Type B pancreatic cell (in vitro differentiated cells): ENCODE data around the gene PI4K2A. TPM values are rescaled to one million over a fixed set of nuclear protein-coding genes. Genes with fewer than 3 reads are reported as not detected.
A peak's percentile ranks its signal among the peaks of the same experiment; 100 is the strongest.

Experiments
- DNase-seq: peaks from one replicate; pipeline ENCODE4 v3.0.0; 2021; ENCODE audit warnings: mixed read lengths; ENCODE audit not compliant: unreplicated experiment; ENCODE audit errors: extremely low spot score
- H3K27ac Mint-ChIP-seq: 2 replicates; pipeline ENCODE4 v1.8.0; 2021; ENCODE audit warnings: mild to moderate bottlenecking, mixed read lengths
- H3K27me3 Mint-ChIP-seq: 2 replicates; pipeline ENCODE4 v1.8.0; 2021; ENCODE audit warnings: mixed read lengths
- H3K36me3 Mint-ChIP-seq: 2 replicates; pipeline ENCODE4 v1.8.0; 2021; ENCODE audit warnings: mixed read lengths
- H3K4me1 Mint-ChIP-seq: one replicate; pipeline ENCODE4 v1.8.0; 2021; ENCODE audit warnings: mixed read lengths; ENCODE audit not compliant: unreplicated experiment
- H3K4me3 Mint-ChIP-seq: 2 replicates; pipeline ENCODE4 v1.8.0; 2021; ENCODE audit warnings: mild to moderate bottlenecking, mixed read lengths
- H3K9me3 Mint-ChIP-seq: 2 replicates; pipeline ENCODE4 v1.8.0; 2021; ENCODE audit warnings: mixed read lengths
- total RNA-seq: library from RNA; stranded (reverse); gene quantifications from 2 replicates; pipeline ENCODE4 v1.2.1, GENCODE V29; 2021; ENCODE audit warnings: low replicate concordance
- TF ChIP-seq, protein P1 (sequence below): fragments of 200-600 bp; sonication (generic); conservative IDR thresholded peaks from 2 replicates; pipeline ENCODE4 v1.5.0; 2021; ENCODE audit warnings: antibody characterized with exemption, mild to moderate bottlenecking

The PI4K2A gene
- total RNA-seq, 1 donor from 2014 or later, result 19.3 TPM

DNA sequence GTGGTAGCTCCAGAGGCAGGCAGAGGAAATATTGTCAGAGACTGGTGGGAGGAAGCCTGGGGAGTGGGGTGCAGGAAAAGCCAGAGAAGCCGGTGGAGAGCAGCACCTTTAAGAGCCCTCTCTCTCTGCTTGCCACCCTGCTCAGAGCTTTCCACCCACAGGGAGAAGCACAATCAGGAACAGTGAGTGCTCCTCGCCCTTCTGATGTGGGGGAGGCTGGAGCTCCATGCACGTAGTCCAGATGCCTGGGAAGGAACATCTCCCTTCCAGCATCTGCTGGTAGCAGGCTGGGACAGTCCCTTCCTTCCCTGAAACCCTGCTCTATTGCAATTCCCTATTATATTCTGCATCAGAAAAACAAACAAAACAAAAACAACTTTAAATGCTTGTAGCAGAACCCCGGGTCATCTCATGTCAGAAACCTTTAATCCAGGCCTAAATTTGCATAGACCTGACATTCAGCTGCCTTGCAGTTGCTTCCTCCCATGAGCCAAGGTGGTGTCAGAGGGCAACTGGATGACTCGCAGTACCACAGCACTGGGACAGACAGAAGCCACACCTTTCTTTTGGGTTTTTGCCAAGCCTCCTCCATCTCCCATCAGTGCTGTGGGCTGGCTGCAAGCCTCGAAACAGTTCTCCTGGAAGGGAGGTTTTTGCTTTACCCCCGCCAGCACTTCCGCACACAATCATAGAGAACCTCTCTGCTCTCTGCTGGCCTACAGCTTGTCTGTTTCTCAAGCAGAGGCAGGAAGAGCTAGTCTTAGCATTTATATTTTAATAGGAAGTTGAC lies 33.5 kb downstream of the PI4K2A start:
- Mint-ChIP-seq H3K27me3 (no peaks in the 10 kb centered on the region), H3K27ac (no peak overlapping the region), H3K4me3 (no peak overlapping the region), H3K36me3 (peaks cover 4% of the 10 kb centered on the region), H3K4me1 (no peaks in the 10 kb centered on the region), H3K9me3 (no peaks in the 10 kb centered on the region)
- TF ChIP-seq, protein P1, sequence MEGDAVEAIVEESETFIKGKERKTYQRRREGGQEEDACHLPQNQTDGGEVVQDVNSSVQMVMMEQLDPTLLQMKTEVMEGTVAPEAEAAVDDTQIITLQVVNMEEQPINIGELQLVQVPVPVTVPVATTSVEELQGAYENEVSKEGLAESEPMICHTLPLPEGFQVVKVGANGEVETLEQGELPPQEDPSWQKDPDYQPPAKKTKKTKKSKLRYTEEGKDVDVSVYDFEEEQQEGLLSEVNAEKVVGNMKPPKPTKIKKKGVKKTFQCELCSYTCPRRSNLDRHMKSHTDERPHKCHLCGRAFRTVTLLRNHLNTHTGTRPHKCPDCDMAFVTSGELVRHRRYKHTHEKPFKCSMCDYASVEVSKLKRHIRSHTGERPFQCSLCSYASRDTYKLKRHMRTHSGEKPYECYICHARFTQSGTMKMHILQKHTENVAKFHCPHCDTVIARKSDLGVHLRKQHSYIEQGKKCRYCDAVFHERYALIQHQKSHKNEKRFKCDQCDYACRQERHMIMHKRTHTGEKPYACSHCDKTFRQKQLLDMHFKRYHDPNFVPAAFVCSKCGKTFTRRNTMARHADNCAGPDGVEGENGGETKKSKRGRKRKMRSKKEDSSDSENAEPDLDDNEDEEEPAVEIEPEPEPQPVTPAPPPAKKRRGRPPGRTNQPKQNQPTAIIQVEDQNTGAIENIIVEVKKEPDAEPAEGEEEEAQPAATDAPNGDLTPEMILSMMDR, result no peak
- no peak for DNase-seq

DNA sequence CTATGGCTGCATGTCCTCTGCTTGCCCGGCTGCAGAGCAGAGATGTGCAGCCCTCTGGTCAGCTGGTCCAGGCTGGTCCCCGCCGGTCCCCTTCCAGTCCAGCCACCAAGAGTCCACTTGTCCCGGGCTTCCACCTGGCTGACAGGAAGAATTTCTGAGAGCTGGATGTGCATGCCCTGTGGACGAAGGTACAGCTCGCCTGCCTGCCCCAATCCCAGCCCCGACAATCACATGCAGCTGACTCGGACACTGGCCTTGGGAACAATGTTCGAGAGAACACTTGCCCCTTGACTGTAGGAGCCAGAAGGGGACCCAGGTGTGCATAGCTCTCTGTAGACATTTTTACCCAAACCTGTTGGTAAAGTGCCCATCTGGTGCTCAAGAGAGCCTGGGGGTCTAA lies 34.8 kb downstream of the PI4K2A start:
- peaks cover 3% of the 10 kb centered on the region for H3K36me3 Mint-ChIP-seq
- no peaks in the 10 kb centered on the region for H3K27me3 Mint-ChIP-seq
- TF ChIP-seq, protein P1, result no peak
- no peaks in the 10 kb centered on the region for H3K4me1 Mint-ChIP-seq
- H3K9me3 Mint-ChIP-seq, result no peaks in the 10 kb centered on the region
- DNase-seq, result no peak
- H3K27ac Mint-ChIP-seq, result no peak overlapping the region
- H3K4me3 Mint-ChIP-seq, result no peak overlapping the region

DNA sequence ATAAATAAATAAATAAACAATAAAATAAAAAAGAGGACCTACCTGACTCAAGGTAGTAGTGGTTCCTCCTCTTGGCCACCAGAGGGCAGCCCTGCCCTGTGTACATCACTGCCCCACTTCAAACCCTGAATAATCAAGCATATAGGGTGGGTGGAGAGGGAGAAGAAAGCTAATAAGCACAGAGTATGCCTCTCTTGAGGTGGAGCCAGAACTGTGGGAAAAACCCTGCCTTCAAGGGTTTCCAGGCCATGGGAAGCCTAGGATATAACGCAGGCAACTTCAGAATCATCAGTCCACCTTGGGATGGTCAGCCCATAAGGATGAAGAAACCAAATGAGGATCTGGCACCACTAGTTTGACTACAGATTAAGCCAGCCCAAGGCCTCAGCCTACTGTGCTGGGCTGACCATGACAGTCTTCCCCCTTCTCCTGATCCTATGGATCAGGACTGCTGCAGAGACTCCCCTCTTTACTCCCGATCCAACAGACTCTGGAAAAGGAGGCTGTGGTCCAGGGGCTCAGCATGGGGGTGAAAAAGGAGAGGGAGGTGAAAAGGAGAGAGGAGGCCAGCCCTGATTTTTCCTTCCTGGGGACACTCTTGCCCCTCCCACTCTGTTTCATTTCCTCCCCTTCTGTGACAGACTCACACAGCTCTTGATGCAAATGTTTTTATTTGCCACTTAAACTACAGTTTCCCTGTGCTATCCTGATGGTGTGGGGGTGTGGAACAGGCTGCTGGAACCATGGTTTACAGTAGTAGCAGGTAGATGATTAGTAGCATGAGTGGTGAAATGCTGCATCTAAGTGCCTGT lies 36.5 kb downstream of the PI4K2A start:
- Mint-ChIP-seq H3K4me3 (no peak overlapping the region), H3K4me1 (peaks cover under 1% of the 10 kb centered on the region), H3K27ac (no peak overlapping the region), H3K9me3 (no peaks in the 10 kb centered on the region), H3K27me3 (no peaks in the 10 kb centered on the region), H3K36me3 (no peaks in the 10 kb centered on the region)
- TF ChIP-seq, protein P1, result peak; percentile 97
- no peak for DNase-seq

- H3K27ac Mint-ChIP-seq, result no peak overlapping the region
- no peak overlapping the region for H3K4me3 Mint-ChIP-seq
- no peaks in the 10 kb centered on the region for H3K36me3 Mint-ChIP-seq
- H3K9me3 Mint-ChIP-seq, result no peaks in the 10 kb centered on the region
- no peak for DNase-seq
- peaks cover 13% of the 10 kb centered on the region for H3K4me1 Mint-ChIP-seq
- H3K27me3 Mint-ChIP-seq, result no peaks in the 10 kb centered on the region
- TF ChIP-seq, protein P1, result no peak
Measured at GRCh38 chr10:97679594-97679993, 39.1 kb downstream of the PI4K2A start.

DNA sequence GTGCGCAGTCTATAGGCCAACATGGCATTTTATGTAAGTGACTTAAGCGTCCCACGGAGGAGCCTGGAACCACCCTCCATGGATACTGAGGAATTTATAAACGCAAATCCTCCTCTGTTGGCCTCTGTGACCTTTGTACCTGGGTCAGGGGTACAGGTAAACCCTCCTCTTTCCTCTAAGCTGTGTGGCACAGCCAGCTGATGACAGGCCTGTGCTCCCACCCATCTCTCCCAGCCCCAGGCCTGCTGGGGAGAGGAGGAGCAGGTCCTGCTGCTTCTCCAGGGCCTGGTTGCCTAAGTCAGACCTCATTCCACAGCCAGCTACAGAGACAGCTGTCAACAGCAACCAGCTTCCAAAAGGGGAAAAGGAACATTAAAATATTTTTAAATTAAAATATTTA lies 41.6 kb downstream of the PI4K2A start:
- peak overlapping the region; percentile 88 for H3K27ac Mint-ChIP-seq
- H3K27me3 Mint-ChIP-seq, result no peaks in the 10 kb centered on the region
- no peak for DNase-seq
- H3K4me1 Mint-ChIP-seq, result peaks cover 20% of the 10 kb centered on the region
- TF ChIP-seq, protein P1, result no peak
- H3K4me3 Mint-ChIP-seq, result no peak overlapping the region
- no peaks in the 10 kb centered on the region for H3K9me3 Mint-ChIP-seq
- no peaks in the 10 kb centered on the region for H3K36me3 Mint-ChIP-seq
